ENCODE data around the gene CRY2. TPM values are rescaled to one million over a fixed set of nuclear protein-coding genes. Genes with fewer than 3 reads are reported as not detected.

The CRY2 gene
- total RNA-seq (ENCODE audit: low replicate concordance) = 12.6 and 19.6 TPM in 2 replicates

GRCh38 chr11:45846974-45847910 is at the start of gene CRY2:
CRY2 (plus strand) TSS chr11:45847475; CDS start chr11:45847491, 16 bp downstream.
- no peak for TF ChIP-seq CTCF (IDR thresholded peaks at IDR 0.05; ENCODE audit: insufficient read depth, low read length)
- peak within 1 kb of the TSS; percentile 90 for H3K4me3 ChIP-seq (ENCODE audit: low read depth, low read length)
- DNase-seq (ENCODE audit: low read depth) = peak; percentile 98

- H3K4me3 ChIP-seq (ENCODE audit: low read depth, low read length) = no peak overlapping the region
- TF ChIP-seq CTCF (IDR thresholded peaks at IDR 0.05; ENCODE audit: insufficient read depth, low read length) = no peak
- no peak for DNase-seq (ENCODE audit: low read depth)
Measured at GRCh38 chr11:45798793-45799441, 48.4 kb upstream of the CRY2 start.

- no peak for TF ChIP-seq CTCF (IDR thresholded peaks at IDR 0.05; ENCODE audit: insufficient read depth, low read length)
- DNase-seq (ENCODE audit: low read depth) = no peak
- H3K4me3 ChIP-seq (ENCODE audit: low read depth, low read length) = no peak overlapping the region
Measured at GRCh38 chr11:45799562-45799961, 47.7 kb upstream of the CRY2 start.

- no peak overlapping the region for H3K4me3 ChIP-seq (ENCODE audit: low read depth, low read length)
- no peak for TF ChIP-seq CTCF (IDR thresholded peaks at IDR 0.05; ENCODE audit: insufficient read depth, low read length)
- DNase-seq (ENCODE audit: low read depth) = no peak
Measured at GRCh38 chr11:45800261-45800660, 47.0 kb upstream of the CRY2 start.

GRCh38 chr11:45801723-45802315 is 45.5 kb upstream of the CRY2 start:
- peak; percentile 29 for DNase-seq (ENCODE audit: low read depth)
- H3K4me3 ChIP-seq (ENCODE audit: low read depth, low read length) = no peak overlapping the region
- TF ChIP-seq CTCF (IDR thresholded peaks at IDR 0.05; ENCODE audit: insufficient read depth, low read length) = no peak

GRCh38 chr11:45802531-45803317 is 44.6 kb upstream of the CRY2 start:
- H3K4me3 ChIP-seq (ENCODE audit: low read depth, low read length) = no peak overlapping the region
- no peak for TF ChIP-seq CTCF (IDR thresholded peaks at IDR 0.05; ENCODE audit: insufficient read depth, low read length)
- no peak for DNase-seq (ENCODE audit: low read depth)

Data from fibroblast of the aortic adventitia (primary cell).